LNCaP clone FGC (cell line): ENCODE results near the gene SPTLC2.

Source experiments
- DNase-seq: peaks from one replicate; pipeline ENCODE4 v3.0.0-alpha.2; 2011; ENCODE audit warnings: low read depth
- H3K4me3 ChIP-seq: 2 replicates; pipeline ENCODE4 v1.5.1; 2011; ENCODE audit warnings: mild to moderate bottlenecking, low read depth, low read length, control low read depth
- CTCF ChIP-seq: IDR thresholded peaks from 2 replicates; pipeline ENCODE4 v1.5.1; 2012; ENCODE audit warnings: mild to moderate bottlenecking; ENCODE audit not compliant: control insufficient read depth, insufficient read depth; ENCODE audit errors: extremely low read depth

The SPTLC2 gene

GRCh38 chr14:77565289-77565993, 51.0 kb downstream of the SPTLC2 start:
- H3K4me3 ChIP-seq, result no peak overlapping the region
- no peak for TF ChIP-seq CTCF
- no peak for DNase-seq

- no peak for DNase-seq
- H3K4me3 ChIP-seq, result no peak overlapping the region
- no peak for TF ChIP-seq CTCF
These were observed 53.8 kb downstream of the SPTLC2 start for GRCh38 chr14:77562681-77563080.

- TF ChIP-seq CTCF, result no peak
- peak; percentile 49 for DNase-seq
These were observed 54.6 kb downstream of the SPTLC2 start for GRCh38 chr14:77561881-77562280.

GRCh38 chr14:77559381-77559780, 57.1 kb downstream of the SPTLC2 start:
- H3K4me3 ChIP-seq, result no peak overlapping the region
- DNase-seq, result no peak
- TF ChIP-seq CTCF, result no peak

More at GRCh38 chr14:77561881-77562280, 54.6 kb downstream of the SPTLC2 start:
- no peak overlapping the region for H3K4me3 ChIP-seq

- H3K4me3 ChIP-seq, result no peak overlapping the region
- TF ChIP-seq CTCF, result no peak
- DNase-seq, result no peak
These were observed 59.0 kb downstream of the SPTLC2 start for GRCh38 chr14:77557391-77557790.

- no peak for DNase-seq
- H3K4me3 ChIP-seq, result no peak overlapping the region
- no peak for TF ChIP-seq CTCF
These were observed 59.5 kb downstream of the SPTLC2 start for GRCh38 chr14:77556946-77557345.
